Spleen (tissue), 11 donors: ENCODE results near the gene TACC3. TPM values are rescaled to one million over a fixed set of nuclear protein-coding genes. Genes with fewer than 3 reads are reported as not detected.
A peak's percentile ranks its signal among the peaks of the same experiment; 100 is the strongest.

ENCODE experiments used
- DNase-seq: peaks from one replicate; pipeline ENCODE4 v3.0.0-alpha.2; 2020
- H3K27ac ChIP-seq, 8 donors: fragments of 200-600 bp; sonication (generic) in 7 of 8; 1 replicate in 4 of 8; 2 replicates in 4 of 8; pipeline versions ENCODE4 v1.5.0 to v1.8.0; 2016 to 2021; ENCODE audit warnings: inconsistent platforms in 4 of 8, mild to moderate bottlenecking in 4 of 8, moderate library complexity in 1 of 8
- H3K27me3 ChIP-seq, 7 donors: fragments of 200-600 bp; sonication (generic) in 6 of 7; replicated peaks in 1 of 7; 1 replicate in 4 of 7; 2 replicates in 3 of 7; pipeline versions ENCODE4 v1.5.0 to v1.8.0; 2016 to 2021; ENCODE audit warnings: inconsistent platforms in 3 of 7, mild to moderate bottlenecking in 1 of 7
- H3K36me3 ChIP-seq, 6 donors: fragments of 200-600 bp; sonication (generic) in 5 of 6; 1 replicate in 4 of 6; 2 replicates in 2 of 6; pipeline versions ENCODE4 v1.5.0 to v1.8.0; 2016 to 2021; ENCODE audit warnings: inconsistent platforms in 2 of 6
- H3K4me1 ChIP-seq, 6 donors: fragments of 200-600 bp; sonication (generic) in 5 of 6; 1 replicate in 3 of 6; 2 replicates in 3 of 6; pipeline versions ENCODE4 v1.5.0 to v1.8.0; 2016 to 2021; ENCODE audit warnings: inconsistent platforms in 3 of 6
- H3K4me3 ChIP-seq, 8 donors: fragments of 200-600 bp; sonication (generic) in 7 of 8; 1 replicate in 4 of 8; 2 replicates in 4 of 8; pipeline versions ENCODE4 v1.5.0 to v1.8.0; 2016 to 2021; ENCODE audit warnings: inconsistent platforms in 4 of 8, mild to moderate bottlenecking in 4 of 8, moderate library complexity in 2 of 8
- H3K9me3 ChIP-seq, 8 donors: fragments of 200-600 bp; sonication (generic) in 7 of 8; 1 replicate in 4 of 8; 2 replicates in 4 of 8; pipeline versions ENCODE4 v1.5.0 to v1.8.0; 2016 to 2021; ENCODE audit warnings: inconsistent platforms in 4 of 8
- POLR2A ChIP-seq, 3 donors: fragments of 450-650 bp; IDR thresholded peaks; one replicate each; pipeline ENCODE4 v1.5.1; 2017; ENCODE audit warnings: antibody characterized with exemption in 3 of 3, mild to moderate bottlenecking in 1 of 3
- POLR2AphosphoS5 ChIP-seq, 3 donors: sonication (generic); formaldehyde crosslinking; IDR thresholded peaks; one replicate each; pipeline ENCODE4 v1.5.1; 2017; ENCODE audit warnings: antibody characterized with exemption in 3 of 3
- WGBS, 5 donors: extraction: QIAGEN DNeasy Blood & Tissue Kit in 3 of 5; methylation state at CpG; one replicate each; pipeline versions ENCODE4 v1.1.5 to v1.1.7; 2013 to 2018; 5-methylcytosine and 5-hydroxymethylcytosine counted together
- intact Hi-C: fragments of 100-400 bp; cut with DNase I; formaldehyde crosslinking; loops from one replicate; pipeline ENCODE4 v1.15.0; 2023; ENCODE audit warnings: low total_unique reads
- polyA plus RNA-seq, 3 donors: library from polyadenylated mRNA; stranded (reverse); fragments of 200-250 nt; gene quantifications; one replicate each; pipeline ENCODE4 v1.2.1, GENCODE V29; 2013
- total RNA-seq, 7 donors: library from RNA; depleted of rRNA in 3 of 7; stranded (reverse); fragments of >200 nt in 3 of 7; fragmentation: NEBNext Ultra II Directional in 4 of 7; extraction: Animal tissue kit (Norgen Biotek cat#: 25700) in 4 of 7; gene quantifications; one replicate each; pipeline versions ENCODE4 v1.1.0 to v1.2.1, GENCODE V29; 2016 to 2021
- TF ChIP-seq, protein P1 (sequence below), 11 experiments: fragments of 200-600 bp in 7 of 11; fragments of 450-650 bp in 4 of 11; sonication (generic) in 4 of 11; IDR thresholded peaks in 8 of 11; conservative IDR thresholded peaks in 3 of 11; 1 replicate in 7 of 11; 2 replicates in 4 of 11; pipeline versions ENCODE4 v1.4.0 to v1.8.0; 2016 to 2021; ENCODE audit warnings: antibody characterized with exemption in 11 of 11, inconsistent platforms in 4 of 11, mild to moderate bottlenecking in 1 of 11
- donor health status: healthy with polysubstance abuse.
- donor health status: DM: no; HTN: no; CAD: no; lungs with moderate emphysema.
- donor health status: DM: no; HTN: no; CAD: no.
- donor health status: Bipolar disorder and iron deficiency.
- donor health status: healthy.
- donor health status: DM: no; HTN: no; CAD: no.
- donor health status: DM: yes; HTN: yes; CAD: no.

The TACC3 gene
- total and polyA plus RNA-seq, 10 donors, result 33.3 to 84.4 (median 53.4) TPM

DNA sequence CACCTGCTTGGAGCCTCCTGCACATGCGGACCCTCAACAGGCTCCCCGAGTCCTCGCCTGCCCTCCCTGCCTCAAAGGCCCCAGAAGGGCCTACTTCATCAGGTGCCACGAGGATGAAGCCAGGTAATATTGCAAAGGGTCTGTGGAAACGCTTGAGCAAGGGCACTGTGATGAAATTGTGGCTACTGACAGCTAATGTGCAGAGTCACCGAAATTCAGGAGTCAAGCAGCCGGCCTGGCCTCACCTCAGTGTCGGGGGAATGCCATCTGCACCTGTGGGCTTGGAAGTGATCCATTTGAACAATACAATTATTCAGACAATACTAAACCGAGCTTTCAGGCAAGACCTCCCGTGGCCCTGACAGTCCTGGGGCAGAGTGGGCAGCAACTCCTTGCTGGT lies 68.7 kb downstream of the TACC3 start:
- 69 to 89% (median 77%) methylated on average over 8 to 10 of the region's 10 CpGs for WGBS, 5 donors
- H3K9me3 ChIP-seq, result no peaks in the 10 kb centered on the region
- H3K27ac ChIP-seq, result no peak overlapping the region
- H3K4me1 ChIP-seq, result peaks cover 6 to 33% (median 20%) of the 10 kb centered on the region in 6 donors
- peaks cover 1 to 31% (median 13%) of the 10 kb centered on the region in 7 donors for H3K27me3 ChIP-seq
- no peak overlapping the region for H3K4me3 ChIP-seq
- TF ChIP-seq POLR2A (IDR thresholded peaks at IDR 0.05) (no peak), POLR2AphosphoS5 (IDR thresholded peaks at IDR 0.05) (no peak)
- TF ChIP-seq, protein P1, sequence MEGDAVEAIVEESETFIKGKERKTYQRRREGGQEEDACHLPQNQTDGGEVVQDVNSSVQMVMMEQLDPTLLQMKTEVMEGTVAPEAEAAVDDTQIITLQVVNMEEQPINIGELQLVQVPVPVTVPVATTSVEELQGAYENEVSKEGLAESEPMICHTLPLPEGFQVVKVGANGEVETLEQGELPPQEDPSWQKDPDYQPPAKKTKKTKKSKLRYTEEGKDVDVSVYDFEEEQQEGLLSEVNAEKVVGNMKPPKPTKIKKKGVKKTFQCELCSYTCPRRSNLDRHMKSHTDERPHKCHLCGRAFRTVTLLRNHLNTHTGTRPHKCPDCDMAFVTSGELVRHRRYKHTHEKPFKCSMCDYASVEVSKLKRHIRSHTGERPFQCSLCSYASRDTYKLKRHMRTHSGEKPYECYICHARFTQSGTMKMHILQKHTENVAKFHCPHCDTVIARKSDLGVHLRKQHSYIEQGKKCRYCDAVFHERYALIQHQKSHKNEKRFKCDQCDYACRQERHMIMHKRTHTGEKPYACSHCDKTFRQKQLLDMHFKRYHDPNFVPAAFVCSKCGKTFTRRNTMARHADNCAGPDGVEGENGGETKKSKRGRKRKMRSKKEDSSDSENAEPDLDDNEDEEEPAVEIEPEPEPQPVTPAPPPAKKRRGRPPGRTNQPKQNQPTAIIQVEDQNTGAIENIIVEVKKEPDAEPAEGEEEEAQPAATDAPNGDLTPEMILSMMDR (IDR thresholded peaks at IDR 0.05 in 8 of 11, conservative IDR thresholded peaks at IDR 0.05 in 3 of 11), result no peak
- no peak for DNase-seq
- H3K36me3 ChIP-seq, result no peaks in the 10 kb centered on the region
- intact Hi-C loops, result no loop called here

DNA sequence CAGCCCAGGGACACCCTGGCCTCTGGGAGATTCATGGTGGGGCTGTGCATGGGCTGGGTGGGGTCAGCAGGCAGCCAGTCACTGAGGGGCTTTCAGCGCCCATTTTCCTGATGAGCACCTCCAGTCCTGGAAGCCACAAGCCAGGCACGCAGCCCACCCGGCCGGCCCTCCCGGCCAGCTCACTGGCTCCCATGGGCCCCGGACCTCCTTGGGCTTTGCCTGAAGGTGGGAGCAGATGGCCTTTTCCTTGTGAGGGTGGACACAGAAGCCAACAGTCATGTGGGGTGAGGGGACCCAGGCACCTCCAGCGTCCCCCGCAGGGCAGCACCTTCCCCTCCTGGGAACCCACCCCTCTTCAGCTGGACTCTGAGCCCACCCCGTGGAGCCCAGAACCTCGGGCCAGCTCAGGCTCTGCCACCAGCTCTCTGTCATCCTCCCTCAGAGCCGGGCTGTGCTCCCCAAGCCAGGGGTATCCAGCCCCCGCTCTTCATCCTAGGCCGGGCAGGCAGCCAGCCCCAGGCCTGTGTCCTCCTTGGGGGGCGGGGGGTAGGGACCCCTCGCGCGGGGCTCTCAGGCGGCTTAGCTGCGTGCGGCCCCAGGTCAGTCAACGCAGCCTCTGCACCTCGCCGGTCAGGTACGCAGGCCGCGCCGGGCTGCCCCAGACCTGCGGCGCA lies 71.0 kb downstream of the TACC3 start:
- Histone ChIP-seq H3K27ac (no peak overlapping the region), H3K27me3 (peaks cover 5 to 54% (median 36%) of the 10 kb centered on the region in 7 donors), H3K9me3 (no peaks in the 10 kb centered on the region), H3K4me3 (peak overlapping the region in 3 of 8 donors; percentile 14 to 76 (median 19)), H3K4me1 (peaks cover 12 to 37% (median 24%) of the 10 kb centered on the region in 6 donors), H3K36me3 (no peaks in the 10 kb centered on the region)
- 59 to 73% (median 65%) methylated on average over 13 to 29 of the region's 29 CpGs for WGBS, 5 donors
- TF ChIP-seq POLR2AphosphoS5 (IDR thresholded peaks at IDR 0.05), result no peak
- TF ChIP-seq POLR2A (IDR thresholded peaks at IDR 0.05), result no peak
- TF ChIP-seq, protein P1 (IDR thresholded peaks at IDR 0.05 in 8 of 11, conservative IDR thresholded peaks at IDR 0.05 in 3 of 11), result no peak
- no peak for DNase-seq
- intact Hi-C loops, result no loop called here

GRCh38 chr4:1792832-1793495 lies 71.6 kb downstream of the TACC3 start, which contains the start of gene FGFR3:
TSS of gene FGFR3 (plus strand) at chr4:1793293. CDS start at chr4:1793935, 642 bp downstream.
- Histone ChIP-seq H3K4me3 (peak within 1 kb of the TSS; percentile 27 to 76 (median 49)), H3K4me1 (peaks cover 12 to 37% (median 24%) of the 10 kb centered on the region in 6 donors), H3K9me3 (no peaks in the 10 kb centered on the region), H3K27me3 (peaks cover 5 to 61% (median 42%) of the 10 kb centered on the region in 7 donors), H3K36me3 (no peaks in the 10 kb centered on the region), H3K27ac (peak within 1 kb of the TSS in 2 of 8 donors; percentile 36 to 46)
- DNase-seq, result no peak
- 2 to 5% (median 3%) methylated on average over 16 to 95 of the region's 95 CpGs for WGBS, 5 donors
- intact Hi-C loops, result no loop called here
- TF ChIP-seq POLR2A (IDR thresholded peaks at IDR 0.05) (no peak), POLR2AphosphoS5 (IDR thresholded peaks at IDR 0.05) (peak in 1 of 3 donors; percentile 32)
- TF ChIP-seq, protein P1 (IDR thresholded peaks at IDR 0.05 in 8 of 11, conservative IDR thresholded peaks at IDR 0.05 in 3 of 11), result no peak

- H3K9me3 ChIP-seq, result no peaks in the 10 kb centered on the region
- intact Hi-C loops, result no loop called here
- WGBS, 5 donors, result 0 to 2% (median 1%) methylated on average over 4 to 44 of the region's 44 CpGs
- peak overlapping the region in 7 of 8 donors; percentile 40 to 76 (median 49) for H3K4me3 ChIP-seq
- TF ChIP-seq, protein P1 (IDR thresholded peaks at IDR 0.05 in 8 of 11, conservative IDR thresholded peaks at IDR 0.05 in 3 of 11), result no peak
- TF ChIP-seq POLR2A (IDR thresholded peaks at IDR 0.05) (no peak), POLR2AphosphoS5 (IDR thresholded peaks at IDR 0.05) (no peak)
- H3K27ac ChIP-seq, result peak overlapping the region in 2 of 8 donors; percentile 36 to 46
- no peak for DNase-seq
- peaks cover 12 to 37% (median 24%) of the 10 kb centered on the region in 6 donors for H3K4me1 ChIP-seq
- no peaks in the 10 kb centered on the region for H3K36me3 ChIP-seq
- peaks cover 5 to 66% (median 46%) of the 10 kb centered on the region in 7 donors for H3K27me3 ChIP-seq
Measured at GRCh38 chr4:1793496-1793840, 72.1 kb downstream of the TACC3 start.
